ENCODE measurements around the gene IL10RB.

DNA sequence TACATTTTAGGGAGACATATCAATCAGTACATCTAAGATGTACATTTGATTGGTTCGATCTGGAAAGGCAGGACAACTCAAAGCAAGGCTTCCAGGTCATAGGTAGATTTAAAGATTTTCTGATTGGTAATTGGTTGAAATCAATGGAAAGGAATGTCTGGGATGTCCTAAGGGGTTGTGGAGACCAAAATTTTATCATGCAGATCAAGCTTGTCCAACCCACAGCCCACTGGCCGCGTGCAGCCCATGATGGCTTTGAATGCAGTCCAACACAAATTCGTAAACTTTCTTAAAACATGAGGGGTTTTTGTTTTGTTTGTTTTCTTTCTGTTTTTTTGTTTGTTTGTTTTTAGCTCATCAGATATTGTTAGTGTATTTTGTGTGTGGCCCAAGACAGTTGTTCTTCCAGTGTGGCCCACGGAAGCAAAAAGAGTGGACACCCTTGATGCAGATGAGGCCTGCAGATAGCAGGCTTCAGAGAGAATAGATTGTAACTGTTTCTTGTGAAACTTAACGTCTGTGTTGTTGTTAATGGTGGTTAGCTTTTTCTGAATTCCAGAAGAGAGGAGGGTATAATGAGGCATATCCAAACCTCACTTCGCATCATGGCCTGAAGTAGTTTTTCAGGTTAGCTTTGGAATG, 61.7 kb downstream of the IL10RB start:
- TF ChIP-seq, protein P1, sequence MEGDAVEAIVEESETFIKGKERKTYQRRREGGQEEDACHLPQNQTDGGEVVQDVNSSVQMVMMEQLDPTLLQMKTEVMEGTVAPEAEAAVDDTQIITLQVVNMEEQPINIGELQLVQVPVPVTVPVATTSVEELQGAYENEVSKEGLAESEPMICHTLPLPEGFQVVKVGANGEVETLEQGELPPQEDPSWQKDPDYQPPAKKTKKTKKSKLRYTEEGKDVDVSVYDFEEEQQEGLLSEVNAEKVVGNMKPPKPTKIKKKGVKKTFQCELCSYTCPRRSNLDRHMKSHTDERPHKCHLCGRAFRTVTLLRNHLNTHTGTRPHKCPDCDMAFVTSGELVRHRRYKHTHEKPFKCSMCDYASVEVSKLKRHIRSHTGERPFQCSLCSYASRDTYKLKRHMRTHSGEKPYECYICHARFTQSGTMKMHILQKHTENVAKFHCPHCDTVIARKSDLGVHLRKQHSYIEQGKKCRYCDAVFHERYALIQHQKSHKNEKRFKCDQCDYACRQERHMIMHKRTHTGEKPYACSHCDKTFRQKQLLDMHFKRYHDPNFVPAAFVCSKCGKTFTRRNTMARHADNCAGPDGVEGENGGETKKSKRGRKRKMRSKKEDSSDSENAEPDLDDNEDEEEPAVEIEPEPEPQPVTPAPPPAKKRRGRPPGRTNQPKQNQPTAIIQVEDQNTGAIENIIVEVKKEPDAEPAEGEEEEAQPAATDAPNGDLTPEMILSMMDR (IDR thresholded peaks at IDR 0.05; ENCODE audit: insufficient read depth, low read length): no peak
- TF ChIP-seq GABPA (IDR thresholded peaks at IDR 0.05; ENCODE audit: low read depth) (no peak), POLR2AphosphoS5 (IDR thresholded peaks at IDR 0.05; ENCODE audit: low read depth) (no peak)

Data from HL-60 (cell line).